Coronary artery (tissue), 2 donors: Measurements from ENCODE around the gene SERPINH1.

Source experiments
- DNase-seq: peaks from one replicate; pipeline ENCODE4 v3.0.0-alpha.2; 2017; ENCODE audit warnings: low spot score
- H3K27ac ChIP-seq, 2 donors: fragments of 200-600 bp; sonication (generic); one replicate each; pipeline ENCODE4 v1.5.1; 2016 to 2019
- H3K4me3 ChIP-seq: fragments of 200-600 bp; sonication (generic); 2 replicates; pipeline ENCODE4 v1.5.1; 2016; ENCODE audit warnings: mild to moderate bottlenecking, moderate library complexity
- CTCF ChIP-seq: fragments of 200-600 bp; sonication (generic); IDR thresholded peaks from one replicate; pipeline ENCODE4 v1.5.1; 2019; ENCODE audit warnings: antibody characterized with exemption

Gene SERPINH1

GRCh38 chr11:75606099-75606498, 44.0 kb downstream of the SERPINH1 start:
- no peak for TF ChIP-seq CTCF
- Histone ChIP-seq H3K27ac (no peak overlapping the region), H3K4me3 (no peak overlapping the region)
- DNase-seq: no peak

GRCh38 chr11:75611823-75612222, 49.8 kb downstream of the SERPINH1 start:
- DNase-seq: no peak
- TF ChIP-seq CTCF: no peak
- H3K27ac ChIP-seq: no peak overlapping the region
- H3K4me3 ChIP-seq: no peak overlapping the region

GRCh38 chr11:75615751-75616150, 53.7 kb downstream of the SERPINH1 start:
- H3K27ac ChIP-seq: no peak overlapping the region
- TF ChIP-seq CTCF: no peak
- DNase-seq: no peak
- no peak overlapping the region for H3K4me3 ChIP-seq

GRCh38 chr11:75616281-75616680, 54.2 kb downstream of the SERPINH1 start:
- no peak overlapping the region for H3K27ac ChIP-seq
- TF ChIP-seq CTCF: no peak
- DNase-seq: no peak
- no peak overlapping the region for H3K4me3 ChIP-seq
